ENCODE data around the gene HEY2.

DNA sequence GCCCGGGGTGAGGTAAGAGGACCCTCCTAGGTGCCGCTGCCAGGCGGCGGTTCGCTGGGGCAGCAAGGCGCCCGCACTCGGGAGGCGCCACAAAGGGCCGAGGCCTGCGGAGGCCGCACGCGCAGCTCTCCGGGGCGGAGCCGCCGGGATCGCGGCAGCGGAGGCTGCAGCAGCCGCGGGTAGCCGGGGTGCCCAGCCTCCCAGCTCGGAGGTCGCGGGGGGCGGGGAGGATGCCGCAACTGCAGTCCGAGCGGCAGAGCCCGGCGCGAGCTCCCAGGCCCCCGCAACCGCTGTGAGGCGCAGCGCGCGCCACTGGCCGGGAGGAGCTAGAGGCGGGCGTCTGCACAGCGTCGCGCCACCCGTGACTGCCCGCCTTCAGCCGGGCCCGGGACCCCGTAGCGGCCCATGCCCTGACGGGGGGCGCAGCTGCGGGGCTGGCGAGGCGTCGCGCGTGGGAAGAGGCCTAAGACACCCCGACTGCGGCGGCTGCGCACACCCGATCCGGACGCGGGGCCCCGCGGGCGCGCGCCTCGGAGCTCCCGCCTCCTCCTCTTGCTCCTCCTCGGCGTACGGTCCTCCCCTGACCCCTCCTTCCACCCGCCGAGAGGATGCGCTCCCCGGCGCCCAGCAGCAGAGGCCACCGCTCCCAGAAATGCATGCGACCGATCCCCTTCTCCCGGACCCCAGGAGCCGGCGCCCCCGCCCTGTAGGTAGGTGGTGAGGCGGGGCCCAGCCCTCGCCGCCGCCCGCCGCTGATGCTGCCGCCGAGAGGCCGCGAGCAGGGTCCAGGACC lies 41.1 kb downstream of the HEY2 start, which contains the start of gene NCOA7:
- TF ChIP-seq, protein P1, sequence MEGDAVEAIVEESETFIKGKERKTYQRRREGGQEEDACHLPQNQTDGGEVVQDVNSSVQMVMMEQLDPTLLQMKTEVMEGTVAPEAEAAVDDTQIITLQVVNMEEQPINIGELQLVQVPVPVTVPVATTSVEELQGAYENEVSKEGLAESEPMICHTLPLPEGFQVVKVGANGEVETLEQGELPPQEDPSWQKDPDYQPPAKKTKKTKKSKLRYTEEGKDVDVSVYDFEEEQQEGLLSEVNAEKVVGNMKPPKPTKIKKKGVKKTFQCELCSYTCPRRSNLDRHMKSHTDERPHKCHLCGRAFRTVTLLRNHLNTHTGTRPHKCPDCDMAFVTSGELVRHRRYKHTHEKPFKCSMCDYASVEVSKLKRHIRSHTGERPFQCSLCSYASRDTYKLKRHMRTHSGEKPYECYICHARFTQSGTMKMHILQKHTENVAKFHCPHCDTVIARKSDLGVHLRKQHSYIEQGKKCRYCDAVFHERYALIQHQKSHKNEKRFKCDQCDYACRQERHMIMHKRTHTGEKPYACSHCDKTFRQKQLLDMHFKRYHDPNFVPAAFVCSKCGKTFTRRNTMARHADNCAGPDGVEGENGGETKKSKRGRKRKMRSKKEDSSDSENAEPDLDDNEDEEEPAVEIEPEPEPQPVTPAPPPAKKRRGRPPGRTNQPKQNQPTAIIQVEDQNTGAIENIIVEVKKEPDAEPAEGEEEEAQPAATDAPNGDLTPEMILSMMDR (optimal IDR thresholded peaks at IDR 0.05 in 1 of 3, IDR thresholded peaks at IDR 0.05 in 1 of 3, conservative IDR thresholded peaks at IDR 0.05 in 1 of 3; ENCODE audit: extremely low read depth in 1 of 3, insufficient read depth in 2 of 3, low read length in 3 of 3) = no peak
- no peak for TF ChIP-seq EZH2 (IDR thresholded peaks at IDR 0.05; ENCODE audit: low read length)
